SK-N-MC (cell line): ENCODE data around the gene LY6G6D.

Experiments
- DNase-seq: peaks from one replicate; pipeline ENCODE4 v3.0.0-alpha.2; 2011; ENCODE audit warnings: low read depth, low spot score
- H3K27ac ChIP-seq: fragments of 200-600 bp; sonication (generic); 2 replicates; pipeline ENCODE4 v1.5.1; 2016; ENCODE audit warnings: mixed run types
- H3K36me3 ChIP-seq: fragments of 200-600 bp; sonication (generic); 2 replicates; pipeline ENCODE4 v1.6.1; 2017; ENCODE audit warnings: antibody characterized with exemption, low read length, mixed read lengths; ENCODE audit not compliant: insufficient read depth
- H3K4me3 ChIP-seq: fragments of 200-600 bp; sonication (generic); 2 replicates; pipeline ENCODE4 v1.5.1; 2016
- H3K9ac ChIP-seq: fragments of 200-600 bp; sonication (generic); 2 replicates; pipeline ENCODE4 v1.8.0; 2017; ENCODE audit warnings: mixed run types, mixed read lengths; ENCODE audit not compliant: insufficient read length
- H3K9me3 ChIP-seq: fragments of 200-600 bp; sonication (generic); 2 replicates; pipeline ENCODE4 v1.6.1; 2017; ENCODE audit warnings: low read depth, mild to moderate bottlenecking, antibody characterized with exemption, low read length, moderate library complexity, mixed read lengths
- EZH2 ChIP-seq: fragments of 200-600 bp; sonication (generic); IDR thresholded peaks from one replicate; pipeline ENCODE4 v1.6.1; 2017; ENCODE audit warnings: antibody characterized with exemption
- FOXP2 ChIP-seq: optimal IDR thresholded peaks from 2 replicates; pipeline ENCODE3; 2011; ENCODE audit warnings: mild to moderate bottlenecking, moderate library complexity; ENCODE audit not compliant: insufficient read depth; ENCODE audit errors: extremely low read length, control extremely low read depth
- POLR2AphosphoS5 ChIP-seq: IDR thresholded peaks from 2 replicates; pipeline ENCODE4 v1.6.1; 2012; ENCODE audit warnings: mild to moderate bottlenecking, low read depth, low read length, borderline replicate concordance

The LY6G6D gene

GRCh38 chr6:31727717-31728671, 12.8 kb downstream of the LY6G6D start:
- Histone ChIP-seq H3K4me3 (no peak overlapping the region), H3K9ac (no peak overlapping the region), H3K27ac (no peak overlapping the region), H3K36me3 (peaks cover 31% of the 10 kb centered on the region), H3K9me3 (no peaks in the 10 kb centered on the region)
- DNase-seq = no peak
- TF ChIP-seq EZH2 = no peak
- no peak for TF ChIP-seq FOXP2
- TF ChIP-seq POLR2AphosphoS5 = no peak

GRCh38 chr6:31728767-31729514, 13.8 kb downstream of the LY6G6D start, which contains the start of gene DDAH2:
Gene DDAH2, minus strand, starts transcription at chr6:31729299. Its CDS starts 138 bp downstream, at chr6:31729161.
- no peak for TF ChIP-seq FOXP2
- TF ChIP-seq EZH2 = no peak
- TF ChIP-seq POLR2AphosphoS5 = no peak
- no peaks in the 10 kb centered on the region for H3K9me3 ChIP-seq
- peaks cover 41% of the 10 kb centered on the region for H3K36me3 ChIP-seq
- H3K9ac ChIP-seq = peak within 1 kb of the TSS; percentile 76
- H3K27ac ChIP-seq = peak within 1 kb of the TSS; percentile 35; the same call in 1 of the 2 replicates
- peak within 1 kb of the TSS; percentile 94 for H3K4me3 ChIP-seq
- no peak for DNase-seq

GRCh38 chr6:31729515-31729978, 14.4 kb downstream of the LY6G6D start:
- Histone ChIP-seq H3K9me3 (no peaks in the 10 kb centered on the region), H3K27ac (peak overlapping the region; percentile 35; the same call in 1 of the 2 replicates), H3K9ac (peak overlapping the region; percentile 76), H3K36me3 (peaks cover 47% of the 10 kb centered on the region), H3K4me3 (peak overlapping the region; percentile 94)
- DNase-seq = no peak
- TF ChIP-seq POLR2AphosphoS5 (no peak), FOXP2 (no peak), EZH2 (no peak)

GRCh38 chr6:31729979-31730630, 15.0 kb downstream of the LY6G6D start:
- peak overlapping the region; percentile 35; the same call in 1 of the 2 replicates for H3K27ac ChIP-seq
- TF ChIP-seq EZH2 (no peak), POLR2AphosphoS5 (peak; percentile 90)
- peak overlapping the region; percentile 94 for H3K4me3 ChIP-seq
- H3K9ac ChIP-seq = peak overlapping the region; percentile 76
- H3K36me3 ChIP-seq = peaks cover 47% of the 10 kb centered on the region
- H3K9me3 ChIP-seq = no peaks in the 10 kb centered on the region
- no peak for DNase-seq

GRCh38 chr6:31730631-31731086, 15.5 kb downstream of the LY6G6D start:
- Histone ChIP-seq H3K27ac (0 out of 2 replicates have a peak overlapping the region, but pooled peaks have one; percentile 30), H3K9me3 (no peaks in the 10 kb centered on the region), H3K4me3 (no peak overlapping the region), H3K9ac (no peak overlapping the region), H3K36me3 (peaks cover 47% of the 10 kb centered on the region)
- DNase-seq = no peak
- TF ChIP-seq FOXP2 = no peak
- no peak for TF ChIP-seq POLR2AphosphoS5
- no peak for TF ChIP-seq EZH2

GRCh38 chr6:31732029-31732428, 16.9 kb downstream of the LY6G6D start:
- TF ChIP-seq FOXP2 = no peak
- TF ChIP-seq EZH2 = no peak
- TF ChIP-seq POLR2AphosphoS5 = no peak
- no peak for DNase-seq
- Histone ChIP-seq H3K9ac (no peak overlapping the region), H3K9me3 (no peaks in the 10 kb centered on the region), H3K4me3 (no peak overlapping the region), H3K36me3 (peaks cover 46% of the 10 kb centered on the region), H3K27ac (no peak overlapping the region)

- DNase-seq = no peak
- H3K36me3 ChIP-seq = peaks cover 41% of the 10 kb centered on the region
- TF ChIP-seq EZH2 = no peak
- TF ChIP-seq FOXP2 = no peak
- TF ChIP-seq POLR2AphosphoS5 = no peak
- H3K9me3 ChIP-seq = no peaks in the 10 kb centered on the region
- no peak overlapping the region for H3K9ac ChIP-seq
- no peak overlapping the region for H3K4me3 ChIP-seq
- no peak overlapping the region for H3K27ac ChIP-seq
Measured at GRCh38 chr6:31733734-31734133, 18.6 kb downstream of the LY6G6D start.
